Large intestine (tissue), 3 donors: ENCODE data around the gene CAB39L. TPM values are rescaled to one million over a fixed set of nuclear protein-coding genes. Genes with fewer than 3 reads are reported as not detected.
A peak's percentile ranks its signal among the peaks of the same experiment; 100 is the strongest.

ENCODE experiments used
- DNase-seq, 2 donors: peaks; one replicate each; pipeline versions ENCODE4 v3.0.0 to v3.0.0-alpha.2; 2013
- H3K27ac ChIP-seq: one replicate; pipeline ENCODE4 v1.5.1; 2013; ENCODE audit warnings: low read length
- H3K27me3 ChIP-seq: 2 replicates; pipeline ENCODE4 v1.6.1; 2013; ENCODE audit warnings: low read length; ENCODE audit not compliant: control insufficient read depth, insufficient read depth
- H3K36me3 ChIP-seq: 2 replicates; pipeline ENCODE4 v1.6.1; 2013; ENCODE audit warnings: low read length; ENCODE audit not compliant: control insufficient read depth, insufficient read depth
- H3K4me1 ChIP-seq: one replicate; pipeline ENCODE4 v1.6.1; 2013; ENCODE audit warnings: low read length; ENCODE audit not compliant: control insufficient read depth, insufficient read depth
- H3K4me3 ChIP-seq: one replicate; pipeline ENCODE4 v1.5.1; 2013; ENCODE audit warnings: low read length
- H3K9me3 ChIP-seq: one replicate; pipeline ENCODE4 v1.6.1; 2013; ENCODE audit warnings: mild to moderate bottlenecking, low read depth, low read length, moderate library complexity; ENCODE audit not compliant: control insufficient read depth
- WGBS: methylation state at CpG from one replicate; pipeline ENCODE4 v1.1.5; 2013; ENCODE audit warnings: low lambda C conversion rate; ENCODE audit not compliant: insufficient coverage; 5-methylcytosine and 5-hydroxymethylcytosine counted together
- polyA plus RNA-seq: library from polyadenylated mRNA; unstranded; fragments of 120-200 nt; gene quantifications from one replicate; pipeline ENCODE4 v1.2.1, GENCODE V29; 2013

The CAB39L gene
- polyA plus RNA-seq, 1 donor, result 7.8 TPM

DNA sequence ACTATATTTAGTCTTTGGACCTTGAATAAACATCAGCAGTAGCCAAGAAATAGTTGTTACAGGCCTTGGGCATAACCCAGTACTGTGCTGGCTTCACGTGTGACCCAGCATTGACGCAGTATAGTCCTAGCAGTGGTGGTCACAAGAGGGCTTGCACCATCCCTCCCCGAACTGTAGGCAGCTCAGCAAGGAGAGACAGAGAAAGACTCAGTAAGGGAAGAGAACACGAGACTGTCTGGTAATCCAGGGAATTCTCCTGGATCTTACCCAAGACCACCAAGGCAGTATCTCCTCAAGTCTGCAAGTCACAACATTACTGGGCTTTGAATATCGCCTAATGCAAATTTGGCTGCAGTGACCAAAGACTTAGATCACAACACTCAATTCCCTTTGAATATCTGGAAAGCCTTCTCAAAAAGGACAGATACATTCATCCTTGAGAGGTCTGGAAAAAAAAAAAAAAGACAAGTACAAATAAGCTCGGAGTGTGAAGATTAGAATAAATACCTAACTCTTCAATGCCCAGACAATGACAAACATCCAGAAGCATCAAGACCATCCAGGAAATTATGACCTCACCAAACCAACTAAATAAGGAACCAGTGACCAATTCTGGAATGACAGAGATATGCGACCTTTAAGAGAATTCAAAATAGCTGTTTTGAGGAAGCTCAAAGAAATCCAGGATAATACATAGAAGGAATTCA is 39.7 kb downstream of the CAB39L start:
- H3K9me3 ChIP-seq, result peaks cover 18% of the 10 kb centered on the region
- no peaks in the 10 kb centered on the region for H3K27me3 ChIP-seq
- H3K27ac ChIP-seq, result no peak overlapping the region
- DNase-seq, result no peak
- H3K4me1 ChIP-seq, result peaks cover 5% of the 10 kb centered on the region
- WGBS, result no CpG with 5 or more reads among the region's 7 CpGs
- no peaks in the 10 kb centered on the region for H3K36me3 ChIP-seq
- no peak overlapping the region for H3K4me3 ChIP-seq

DNA sequence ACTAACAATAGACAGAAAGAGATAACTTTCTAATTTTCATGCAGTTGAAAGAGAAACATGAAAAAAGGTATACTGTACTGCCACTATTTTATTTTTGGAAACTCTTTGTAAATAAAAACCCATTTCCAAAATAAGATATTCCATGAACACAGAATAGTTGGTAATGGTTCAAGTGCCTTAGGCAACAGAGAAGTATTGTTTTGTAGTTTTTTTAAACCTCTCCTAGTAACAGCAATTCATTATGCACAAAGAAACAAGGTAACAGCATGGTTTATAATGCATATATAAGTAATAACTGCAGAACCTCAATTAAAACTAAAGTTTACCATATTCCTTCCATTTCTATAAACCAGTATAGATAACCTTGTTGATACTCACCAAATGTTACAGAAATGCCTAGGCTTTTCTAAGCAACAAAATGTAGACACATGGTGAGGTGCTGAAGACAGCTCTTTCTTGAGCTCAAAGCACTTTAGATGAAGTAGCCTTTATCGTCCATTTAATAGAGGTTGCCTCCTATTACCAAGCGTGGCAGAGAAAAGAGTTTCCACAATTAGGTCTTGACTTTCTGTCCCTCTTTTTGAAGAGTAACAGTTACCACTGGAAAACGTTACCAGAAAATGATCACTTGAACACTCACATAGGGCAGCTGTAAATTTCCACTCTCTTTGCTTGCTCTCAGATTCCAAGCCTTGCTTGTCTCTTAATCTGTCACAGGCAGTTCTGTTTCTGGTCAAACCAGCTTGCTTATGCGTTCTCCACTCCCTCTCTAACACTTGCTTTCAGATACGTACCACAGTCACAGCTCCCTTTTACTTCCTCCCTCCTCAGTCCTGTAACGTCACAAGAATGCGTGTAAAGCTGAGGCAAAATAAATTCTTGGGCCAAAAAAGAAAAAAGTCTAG is 42.9 kb downstream of the CAB39L start:
- peak; percentile 39 to 68 for DNase-seq
- Histone ChIP-seq H3K36me3 (no peaks in the 10 kb centered on the region), H3K9me3 (peaks cover 12% of the 10 kb centered on the region), H3K27ac (peak overlapping the region; percentile 54), H3K27me3 (no peaks in the 10 kb centered on the region), H3K4me1 (peaks cover 5% of the 10 kb centered on the region), H3K4me3 (no peak overlapping the region)
- 16% methylated on average over 5 of the region's 7 CpGs for WGBS

DNA sequence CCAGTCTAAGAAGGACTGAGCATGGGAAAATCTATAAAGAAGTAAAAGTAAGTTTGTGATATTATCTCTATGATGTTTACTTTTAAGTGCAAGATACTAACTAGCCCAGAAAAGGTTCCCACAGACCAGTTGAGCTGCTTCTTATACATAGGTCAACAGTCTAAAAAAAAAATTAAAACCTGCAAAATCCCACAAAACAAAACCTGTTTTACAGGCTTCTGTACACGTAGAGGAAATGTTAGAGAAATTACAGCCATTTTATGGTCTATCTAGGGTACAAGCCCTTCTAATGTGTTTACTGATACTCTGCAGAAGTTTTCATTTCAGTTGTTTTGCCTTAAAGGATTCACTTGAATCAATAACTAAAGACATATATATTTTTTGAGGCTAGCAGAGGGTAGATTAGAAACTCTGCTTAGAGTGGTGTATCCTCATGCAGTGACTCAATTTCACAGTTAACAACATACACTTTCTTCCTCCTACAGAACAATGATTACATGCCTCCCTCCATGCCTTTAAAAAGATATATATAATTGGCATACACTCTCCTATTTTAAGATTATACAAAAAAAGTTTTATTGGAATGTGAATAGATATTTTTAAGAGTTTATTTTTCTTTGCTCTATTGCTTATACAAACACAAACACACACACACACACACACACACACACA is 43.9 kb downstream of the CAB39L start:
- Histone ChIP-seq H3K4me1 (peaks cover 5% of the 10 kb centered on the region), H3K27ac (no peak overlapping the region), H3K9me3 (peaks cover 7% of the 10 kb centered on the region)

DNA sequence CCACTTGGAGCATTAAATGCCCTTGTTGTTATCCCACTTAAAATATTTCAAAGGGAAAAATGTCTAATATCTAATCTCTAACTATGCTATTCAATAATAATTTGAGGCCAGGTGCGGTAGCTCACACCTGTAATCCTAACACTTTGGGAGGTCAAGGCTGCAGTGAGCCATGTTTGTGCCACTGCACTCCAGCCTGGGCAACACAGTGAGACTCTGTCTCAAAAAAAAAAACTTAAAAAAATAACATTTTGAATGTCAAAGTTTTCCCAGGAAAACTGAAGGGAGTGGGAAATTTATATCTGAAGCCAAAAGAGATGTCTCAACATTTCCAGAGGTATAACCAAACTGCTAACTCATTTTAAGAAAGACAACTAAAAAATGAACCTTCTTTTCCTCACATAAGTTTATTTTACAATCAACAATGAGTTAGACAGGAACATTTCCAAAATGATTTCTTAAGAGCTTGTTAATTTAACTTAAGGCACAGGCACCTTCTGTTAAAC is 47.9 kb downstream of the CAB39L start:
- no peaks in the 10 kb centered on the region for H3K27me3 ChIP-seq
- H3K27ac ChIP-seq, result no peak overlapping the region
- H3K36me3 ChIP-seq, result no peaks in the 10 kb centered on the region
- no CpG with 5 or more reads among the region's 1 CpG for WGBS
- H3K4me1 ChIP-seq, result peaks cover 2% of the 10 kb centered on the region
- no peak overlapping the region for H3K4me3 ChIP-seq
- peaks cover 6% of the 10 kb centered on the region for H3K9me3 ChIP-seq
- DNase-seq, result no peak

More for the DNA sequence above, 43.9 kb downstream of the CAB39L start:
- WGBS, result no CpG with 5 or more reads among the region's 1 CpG
- no peak overlapping the region for H3K4me3 ChIP-seq
- no peaks in the 10 kb centered on the region for H3K27me3 ChIP-seq
- DNase-seq, result peak in 1 of 2 donors; percentile 44
- H3K36me3 ChIP-seq, result no peaks in the 10 kb centered on the region

DNA sequence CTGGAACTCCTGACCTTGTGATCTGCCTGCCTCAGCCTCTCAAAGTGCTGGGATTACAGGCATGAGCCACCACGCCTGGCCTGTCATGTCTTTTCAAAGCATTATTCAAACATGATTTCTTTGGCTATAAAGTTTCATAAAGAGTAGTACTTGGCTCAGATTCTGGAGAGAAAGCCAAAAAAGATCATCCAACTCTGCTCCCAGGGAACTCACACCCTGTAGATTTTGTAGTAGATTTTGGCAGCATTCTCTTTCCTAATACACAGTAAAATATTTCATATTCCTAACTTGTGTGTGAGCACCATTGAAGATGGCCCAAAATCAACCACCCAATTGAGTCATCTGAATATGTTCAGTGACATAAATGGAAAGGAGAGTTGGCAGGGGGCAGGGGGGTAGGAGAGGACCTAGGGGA is 48.4 kb downstream of the CAB39L start:
- Histone ChIP-seq H3K27me3 (no peaks in the 10 kb centered on the region), H3K9me3 (peaks cover 6% of the 10 kb centered on the region), H3K4me3 (no peak overlapping the region), H3K4me1 (no peaks in the 10 kb centered on the region), H3K27ac (no peak overlapping the region), H3K36me3 (no peaks in the 10 kb centered on the region)
- DNase-seq, result no peak
- WGBS, result no CpG with 5 or more reads among the region's 1 CpG

DNA sequence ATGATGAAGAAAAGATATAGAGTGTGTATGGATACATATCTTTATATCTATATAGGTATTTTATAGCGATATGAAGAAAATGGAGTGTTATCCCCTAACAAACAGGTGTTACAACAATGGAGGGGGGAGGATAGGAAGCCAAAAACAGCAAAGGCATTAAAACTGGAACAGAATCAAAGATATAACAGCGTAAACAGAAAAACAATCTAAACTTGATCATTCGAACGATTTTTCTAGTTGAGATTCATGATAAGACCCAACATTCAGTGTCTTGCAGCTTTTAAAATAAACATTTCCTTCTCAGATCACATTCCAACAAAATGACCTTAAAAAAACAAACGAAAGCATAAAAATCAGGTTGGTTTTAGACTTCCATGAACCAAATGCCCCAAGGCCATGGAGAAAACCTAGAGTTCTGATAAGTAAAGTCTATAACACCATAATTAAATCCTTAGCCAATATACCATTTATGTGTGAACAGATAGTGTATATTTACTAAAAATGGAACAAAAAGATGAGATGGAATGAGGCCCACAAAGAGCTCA is 55.7 kb downstream of the CAB39L start:
- Histone ChIP-seq H3K4me3 (no peak overlapping the region), H3K27ac (no peak overlapping the region), H3K36me3 (no peaks in the 10 kb centered on the region), H3K27me3 (no peaks in the 10 kb centered on the region), H3K9me3 (peaks cover 6% of the 10 kb centered on the region), H3K4me1 (no peaks in the 10 kb centered on the region)
- WGBS, result 56% methylated on average over 3 of the region's 5 CpGs
- no peak for DNase-seq

DNA sequence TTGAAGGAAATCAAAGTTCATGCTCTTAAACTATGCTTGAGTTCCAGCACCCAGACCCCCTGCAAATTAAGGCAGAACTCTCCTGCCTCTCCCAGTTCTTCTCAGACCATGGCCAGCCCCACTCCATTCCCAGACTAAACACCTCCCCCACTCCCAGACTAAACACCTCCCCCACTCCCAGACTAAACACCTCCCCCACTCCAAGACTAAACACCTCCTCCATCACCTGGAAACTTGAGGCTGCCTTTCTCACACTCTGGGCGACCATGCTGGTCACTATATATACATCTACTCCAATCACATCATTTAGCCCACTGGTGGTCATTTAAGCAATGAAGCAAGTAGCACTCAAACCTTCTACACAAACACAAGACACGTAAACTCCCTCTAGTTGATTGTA is 57.2 kb downstream of the CAB39L start:
- DNase-seq, result no peak
- Histone ChIP-seq H3K9me3 (peaks cover under 1% of the 10 kb centered on the region), H3K27ac (no peak overlapping the region), H3K27me3 (no peaks in the 10 kb centered on the region), H3K4me3 (no peak overlapping the region), H3K36me3 (no peaks in the 10 kb centered on the region), H3K4me1 (no peaks in the 10 kb centered on the region)
- WGBS, result no CpG with 5 or more reads among the region's 2 CpGs

DNA sequence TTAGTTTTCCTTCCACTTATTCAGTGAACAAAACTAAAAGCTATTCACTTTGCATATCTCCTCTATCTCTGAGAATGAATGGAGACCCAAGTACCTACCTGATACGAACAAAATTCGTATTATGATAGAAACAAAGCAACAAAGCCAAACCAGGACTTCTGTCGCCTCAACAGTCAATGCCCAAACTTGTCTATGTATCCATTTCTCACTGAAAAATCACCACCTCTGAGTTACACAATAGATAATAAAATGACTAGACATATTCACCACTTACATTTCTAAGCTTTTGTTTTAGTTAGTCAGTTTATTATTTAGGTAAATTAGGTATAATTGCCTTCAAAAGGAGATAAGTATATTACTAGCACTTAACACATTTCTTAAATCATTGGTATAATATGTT is 67.7 kb downstream of the CAB39L start:
- Histone ChIP-seq H3K27me3 (no peaks in the 10 kb centered on the region), H3K27ac (no peak overlapping the region), H3K4me3 (no peak overlapping the region), H3K9me3 (no peaks in the 10 kb centered on the region), H3K4me1 (no peaks in the 10 kb centered on the region), H3K36me3 (no peaks in the 10 kb centered on the region)
- WGBS, result no CpG with 5 or more reads among the region's 3 CpGs
- no peak for DNase-seq

DNA sequence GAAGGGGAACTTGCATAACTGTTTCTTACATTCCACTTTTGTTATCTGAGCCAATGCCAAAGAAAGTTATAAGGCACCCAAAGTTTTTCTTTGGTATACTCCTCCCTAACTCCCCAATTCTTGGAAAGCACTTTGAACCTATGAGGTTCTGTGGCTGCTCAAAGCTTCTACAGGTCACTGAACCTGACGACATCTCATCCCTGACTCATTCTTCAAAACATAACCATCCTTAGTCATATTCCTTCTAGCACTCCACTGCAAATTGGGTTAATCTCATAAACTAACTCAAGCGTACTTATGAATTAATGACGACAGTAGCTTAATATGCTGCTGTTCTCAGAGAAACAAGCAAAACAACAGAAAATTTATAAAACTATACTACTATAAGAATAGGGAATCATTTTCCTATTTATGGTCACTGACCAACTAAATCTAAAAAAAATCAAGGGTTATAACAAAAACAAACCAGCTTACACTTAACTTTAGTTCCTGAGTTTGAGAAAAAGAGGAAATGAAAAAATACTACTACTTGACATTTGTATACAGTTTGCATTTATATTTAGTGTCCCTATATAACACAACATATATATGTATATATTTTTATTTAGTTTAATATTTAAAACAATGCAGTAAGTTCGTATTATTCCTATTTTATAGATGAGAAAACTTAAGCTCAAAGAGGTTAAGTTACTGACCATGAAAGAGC is 69.1 kb downstream of the CAB39L start:
- Histone ChIP-seq H3K36me3 (no peaks in the 10 kb centered on the region), H3K27me3 (no peaks in the 10 kb centered on the region), H3K4me1 (no peaks in the 10 kb centered on the region), H3K27ac (no peak overlapping the region), H3K9me3 (no peaks in the 10 kb centered on the region), H3K4me3 (no peak overlapping the region)
- DNase-seq, result no peak
- WGBS, result 86% methylated on average over 1 of the region's 4 CpGs
